Stimulated activated CD4-positive, alpha-beta T cell treated with anti-CD3 and anti-CD28 coated beads, Interleukin-2, amount 100 ng/mL, for 24 hours (primary cell): Measurements from ENCODE around the gene FBXL5.
"Not testable (repeated sequence)": the region's sequence is repeated elsewhere in the genome, so short reads cannot be mapped to it uniquely, and the experiment has no call there.

Source experiments
- DNase-seq, 2 donors: peaks; one replicate each; pipeline ENCODE4 v3.0.0-alpha.2; 2020

Gene FBXL5

DNA sequence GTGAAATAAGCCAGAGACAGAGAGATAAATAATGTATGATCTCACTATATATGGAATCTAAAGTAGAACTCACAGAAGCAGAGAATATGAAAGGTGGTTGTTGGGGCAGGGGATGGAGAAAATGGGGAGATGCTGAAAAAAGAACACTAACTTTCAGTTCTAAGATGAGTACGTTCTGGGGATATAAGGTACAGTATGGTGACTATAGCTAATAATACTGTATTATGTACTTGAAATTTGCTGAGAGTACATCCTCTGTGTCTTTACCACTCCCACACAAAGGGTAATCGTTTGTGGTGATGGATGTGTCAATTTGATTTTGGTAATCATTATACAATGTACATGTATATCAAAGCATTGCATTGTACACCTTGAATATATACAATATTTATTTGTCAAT lies 6.6 kb downstream of the FBXL5 start:
- DNase-seq: no peak

DNA sequence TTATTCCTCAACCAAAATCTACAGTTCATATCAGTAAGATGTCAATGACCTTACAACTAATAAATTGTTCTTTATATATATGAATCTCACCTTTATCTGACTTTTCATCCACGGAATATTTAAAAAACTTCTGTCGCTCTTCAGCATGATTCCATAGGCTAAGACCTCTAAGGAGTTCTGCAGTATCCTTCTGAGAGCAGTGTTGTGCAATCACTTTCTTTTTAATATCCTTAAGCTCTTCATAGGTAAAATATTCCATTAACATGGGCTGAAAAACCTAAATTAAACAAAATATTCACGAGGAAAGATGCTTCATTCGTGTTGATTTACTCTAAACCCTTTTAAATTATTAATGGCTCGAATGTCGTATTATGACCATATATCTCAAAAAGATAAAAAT lies 16.7 kb downstream of the FBXL5 start:
- no peak for DNase-seq

DNA sequence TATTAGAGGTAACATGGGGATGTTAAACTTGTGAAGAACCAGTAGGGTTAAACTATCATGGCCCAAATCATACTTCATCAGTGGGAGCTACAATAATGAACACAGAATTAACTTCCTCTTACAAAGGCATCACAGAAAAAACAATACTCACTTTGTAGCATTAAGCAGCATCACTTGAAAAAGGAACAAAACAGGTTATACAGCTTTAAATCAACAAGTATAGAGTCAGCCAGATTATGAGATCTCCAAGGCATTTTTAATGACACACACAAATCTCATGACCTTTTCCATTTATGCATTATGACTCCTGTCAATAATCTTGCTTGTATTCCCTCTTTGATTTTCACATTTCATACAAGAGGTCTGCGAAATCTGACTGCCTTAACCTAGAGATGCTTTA lies 18.3 kb downstream of the FBXL5 start:
- no peak for DNase-seq

- not testable (repeated sequence) for DNase-seq
Measured at GRCh38 chr4:15617407-15617806, 37.8 kb downstream of the FBXL5 start.

GRCh38 chr4:15614891-15615290 lies 40.3 kb downstream of the FBXL5 start:
- not testable (repeated sequence) for DNase-seq

DNA sequence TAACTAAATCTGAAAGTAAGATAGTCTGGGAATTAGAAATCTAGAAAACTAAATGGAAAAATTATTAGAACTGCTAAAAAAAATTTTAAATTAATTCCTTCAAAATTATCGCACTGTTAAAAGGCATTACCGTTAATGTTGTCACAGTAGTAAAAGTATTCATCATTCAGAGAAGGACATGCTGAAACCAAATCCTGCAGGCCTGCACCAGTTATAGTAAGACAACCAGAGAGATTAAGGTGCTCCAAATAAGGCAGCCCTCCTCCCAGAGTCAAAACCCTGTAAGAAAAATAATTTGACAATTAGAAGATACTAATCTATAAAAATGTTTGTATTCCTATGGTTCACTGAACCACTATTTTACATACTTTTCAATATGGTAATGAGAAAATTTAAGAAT lies 43.0 kb downstream of the FBXL5 start:
- no peak for DNase-seq

- no peak for DNase-seq
Measured at GRCh38 chr4:15610855-15611254, 44.3 kb downstream of the FBXL5 start.

- no peak for DNase-seq
Measured at GRCh38 chr4:15605537-15605936, 49.6 kb downstream of the FBXL5 start.

DNA sequence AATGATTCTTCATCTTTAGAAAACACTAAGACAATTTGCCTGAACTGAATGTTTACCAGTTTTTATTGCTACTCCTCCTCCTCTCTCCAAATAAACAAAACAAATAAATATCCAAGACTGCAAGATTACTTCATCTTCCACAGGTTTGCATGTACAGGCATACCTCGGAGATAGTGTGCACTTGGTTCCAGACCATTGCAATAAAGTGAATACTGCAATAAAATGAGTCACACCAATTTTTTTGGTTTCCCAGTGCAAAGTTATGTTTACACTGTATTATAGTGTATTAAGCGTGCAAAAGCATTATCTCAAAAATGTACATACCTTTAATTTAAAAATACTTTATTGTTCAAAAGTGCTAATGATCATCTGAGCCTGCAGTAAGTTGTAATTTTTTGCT lies 53.3 kb downstream of the FBXL5 start:
- DNase-seq: no peak

GRCh38 chr4:15600176-15600575 lies 55.0 kb downstream of the FBXL5 start:
- DNase-seq: no peak

- no peak for DNase-seq
Measured at GRCh38 chr4:15598644-15599043, 56.5 kb downstream of the FBXL5 start.

- DNase-seq: no peak
Measured at GRCh38 chr4:15592799-15593198, 62.4 kb downstream of the FBXL5 start.

- DNase-seq: no peak
Measured at GRCh38 chr4:15587649-15588048, 67.5 kb downstream of the FBXL5 start.

GRCh38 chr4:15586066-15586465 lies 69.1 kb downstream of the FBXL5 start:
- no peak for DNase-seq

DNA sequence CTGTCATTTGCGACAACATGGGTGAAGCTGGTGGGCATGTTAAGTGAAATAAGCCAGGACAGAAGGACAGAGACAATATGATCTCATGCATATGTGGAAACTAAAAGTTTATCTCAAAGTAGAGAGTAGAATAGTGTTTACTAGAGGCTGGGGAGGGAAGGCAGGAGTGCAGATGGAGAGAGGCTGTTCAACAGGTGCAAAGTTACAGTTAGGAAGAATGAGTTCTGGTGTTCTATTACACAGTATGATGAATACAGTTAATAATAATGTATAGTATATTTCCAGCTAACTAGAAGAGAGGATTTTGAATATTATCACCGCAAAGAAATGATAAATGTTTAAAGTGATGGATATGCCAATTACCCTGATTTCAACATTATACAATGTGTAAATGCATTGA lies 69.8 kb downstream of the FBXL5 start:
- no peak for DNase-seq

GRCh38 chr4:15584785-15585184 lies 70.4 kb downstream of the FBXL5 start:
- no peak for DNase-seq

DNA sequence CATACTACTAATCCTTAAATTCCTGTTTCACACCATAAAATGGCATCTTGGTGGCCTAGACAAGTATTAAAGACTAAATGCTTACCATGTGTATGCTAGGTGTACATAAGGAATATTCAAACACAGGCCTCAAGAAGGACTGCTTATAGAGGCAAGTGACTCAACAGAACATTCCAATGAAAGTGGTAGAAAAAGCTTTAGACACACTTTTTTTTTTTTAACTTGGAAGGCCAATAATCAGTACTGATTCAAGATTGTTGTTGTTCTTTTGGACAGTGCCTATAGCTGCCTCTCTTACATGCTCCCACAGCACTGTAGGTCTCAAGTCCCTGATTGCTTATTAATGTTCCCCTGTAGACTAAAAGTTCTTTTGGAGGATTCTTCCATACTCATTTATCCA lies 77.6 kb downstream of the FBXL5 start:
- DNase-seq: no peak

DNA sequence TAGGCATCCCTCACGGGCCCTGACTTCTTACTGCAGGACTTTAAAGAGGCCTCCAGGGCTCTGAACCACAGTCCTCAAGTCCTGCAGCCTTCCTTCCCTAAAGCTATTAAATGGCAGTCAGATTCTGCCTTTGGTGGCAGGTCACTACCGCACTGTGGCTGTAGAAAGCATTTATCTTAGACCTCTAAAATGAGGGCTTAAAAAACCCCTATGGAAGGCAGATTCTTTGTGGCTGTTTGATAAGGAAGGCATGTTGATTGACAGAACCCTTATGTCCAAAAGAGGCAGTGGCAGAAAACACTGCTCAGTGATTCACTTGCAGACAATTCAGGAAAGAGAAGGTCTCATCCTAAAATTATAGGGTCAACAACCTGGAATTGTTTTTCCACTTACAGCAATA lies 79.2 kb downstream of the FBXL5 start:
- no peak for DNase-seq

- no peak for DNase-seq
Measured at GRCh38 chr4:15569746-15570145, 85.4 kb downstream of the FBXL5 start.

GRCh38 chr4:15568821-15569220 lies 86.3 kb downstream of the FBXL5 start:
- DNase-seq: no peak

DNA sequence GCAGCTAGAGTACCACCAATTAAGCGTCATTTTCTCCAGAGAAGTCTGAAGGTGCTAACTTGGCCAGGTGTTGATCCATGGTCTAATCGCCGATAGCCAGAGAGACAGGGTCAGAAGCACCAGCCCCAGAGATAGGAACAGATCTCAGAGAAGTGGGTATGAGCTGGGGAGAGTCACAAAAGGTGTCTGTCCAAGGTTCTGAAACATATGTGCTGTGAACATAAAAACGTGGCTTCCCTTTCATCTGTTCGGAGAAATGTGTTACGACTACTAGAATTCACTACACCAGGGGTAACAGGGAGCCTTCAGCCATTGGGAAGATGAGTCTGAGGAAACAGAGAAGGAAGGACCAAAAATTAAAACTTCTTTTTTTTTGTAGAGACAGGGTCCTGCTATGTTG lies 91.3 kb downstream of the FBXL5 start:
- no peak for DNase-seq

DNA sequence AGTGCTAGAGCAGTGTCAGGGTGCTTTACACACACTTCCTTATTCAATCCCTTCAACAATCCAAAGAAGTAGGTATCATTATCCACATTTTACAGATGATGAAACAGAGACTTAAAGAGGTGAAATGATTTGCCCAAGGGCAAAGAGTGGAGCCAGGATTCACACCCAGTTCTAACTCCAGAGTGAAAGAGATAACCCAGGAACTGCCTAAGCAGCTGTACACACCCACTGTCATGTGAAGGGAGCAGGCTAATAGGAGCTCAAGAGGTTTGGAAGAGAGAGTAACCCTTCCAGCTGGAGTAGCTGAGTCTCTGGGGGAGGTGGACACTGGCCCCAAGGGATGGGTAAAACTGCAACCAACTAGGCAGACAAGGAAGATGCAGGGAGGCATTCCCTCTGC lies 92.5 kb downstream of the FBXL5 start:
- DNase-seq: no peak

GRCh38 chr4:15562114-15562513 lies 93.0 kb downstream of the FBXL5 start:
- DNase-seq: no peak

DNA sequence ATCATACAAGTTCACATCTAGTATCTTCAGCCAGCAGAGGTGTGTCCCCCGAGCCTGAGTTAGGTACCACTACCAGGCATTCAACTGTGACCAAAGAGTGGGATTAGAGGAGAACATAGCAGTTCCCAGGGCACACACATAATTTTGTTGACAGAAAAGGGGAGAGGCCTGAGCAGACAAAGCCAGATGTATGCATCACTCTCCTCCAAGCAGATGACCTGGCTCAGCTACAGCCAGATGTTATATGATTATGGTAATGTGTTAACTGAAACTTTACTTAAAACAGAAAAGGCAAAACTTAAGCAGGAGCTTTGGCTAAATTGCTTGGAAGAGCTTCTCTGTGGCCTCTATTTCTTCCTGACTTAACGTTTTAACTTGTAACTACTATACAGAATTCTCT lies 96.6 kb downstream of the FBXL5 start:
- DNase-seq: no peak

DNA sequence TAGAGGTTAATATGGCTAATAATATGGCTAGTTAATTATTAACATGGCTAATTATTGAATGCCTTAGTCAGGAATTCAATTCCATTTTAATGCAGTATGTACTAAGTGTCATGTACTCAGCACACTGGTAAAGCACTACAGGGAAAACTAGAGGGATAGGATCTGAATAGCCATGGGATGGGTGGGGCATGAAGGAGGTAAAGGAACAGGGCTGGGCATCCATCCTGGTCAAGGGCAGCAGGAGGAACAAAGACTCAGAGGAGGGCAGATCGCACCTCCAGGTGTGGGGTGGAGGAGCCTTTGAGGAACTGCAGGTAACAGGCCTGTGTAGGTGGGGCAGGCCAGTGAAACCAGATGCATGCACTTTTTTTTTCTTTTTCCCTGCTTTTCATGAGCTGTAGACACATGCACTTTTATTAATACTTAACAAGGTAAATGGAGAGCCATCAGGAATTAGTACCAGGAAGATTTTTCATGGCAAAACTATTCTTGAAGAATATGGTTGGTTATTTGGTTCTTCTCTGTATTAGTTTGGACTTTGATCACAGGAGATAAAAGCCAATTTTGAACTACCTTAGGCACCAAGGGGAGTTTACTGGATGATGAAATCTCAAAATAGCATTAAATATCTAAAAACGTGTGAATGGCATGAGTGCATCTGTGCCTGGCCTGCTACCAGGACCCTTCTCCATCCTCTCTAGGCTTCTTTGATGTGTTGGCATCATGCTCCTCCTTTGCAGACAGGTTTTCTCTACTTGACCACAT lies 97.2 kb downstream of the FBXL5 start:
- no peak for DNase-seq
